IMR-90 (cell line): Measurements from ENCODE around the gene MCL1. TPM values are rescaled to one million over a fixed set of nuclear protein-coding genes. Genes with fewer than 3 reads are reported as not detected.
"Not testable (repeated sequence)": the region's sequence is repeated elsewhere in the genome, so short reads cannot be mapped to it uniquely, and the experiment has no call there.

Source experiments
- ATAC-seq: fragments of 200-7000 bp; cut with Tn5 transposase; 2 replicates; pipeline ENCODE4 v1.9.1; 2020; ENCODE audit warnings: low read depth, mild to moderate bottlenecking, moderate library complexity
- BruUV-seq: library from RNA; stranded (reverse); fragments of 400-500 nt; replicated peaks from 2 replicates; lab custom pipeline; 2021; lab: Mats Ljungman, UMichigan
- CTCF ChIA-PET: fragments of 300-600 bp; formaldehyde crosslinking; extraction: SDS; loops from one replicate; lab custom pipeline; 2021; ENCODE audit warnings: antibody characterized with exemption; lab: Yijun Ruan, JAX
- POLR2A ChIA-PET: fragments of 300-600 bp; sonication (Branson Sonifier 250); formaldehyde crosslinking; loops from one replicate; lab custom pipeline; 2022; ENCODE audit warnings: antibody characterized with exemption; ENCODE audit not compliant: unreplicated experiment; lab: Charles Lee
- DNase-seq: peaks from one replicate; pipeline ENCODE4 v3.0.0; 2013
- H2AFZ ChIP-seq: replicated peaks from 2 replicates; pipeline ENCODE3; 2013; ENCODE audit warnings: low read length, mild to moderate bottlenecking; ENCODE audit not compliant: poor library complexity
- H2AK5ac ChIP-seq: 2 replicates; pipeline ENCODE4 v1.6.1; 2013; ENCODE audit warnings: low read depth, low read length, inconsistent platforms
- H2AK9ac ChIP-seq: replicated peaks from 2 replicates; pipeline ENCODE3; 2013; ENCODE audit warnings: mild to moderate bottlenecking, low read depth, low read length, moderate library complexity; ENCODE audit not compliant: poor library complexity
- H2BK120ac ChIP-seq: 2 replicates; pipeline ENCODE4 v1.6.1; 2013; ENCODE audit warnings: low read depth, low read length, inconsistent platforms
- H2BK15ac ChIP-seq: 3 replicates; pipeline ENCODE4 v1.6.1; 2013; ENCODE audit warnings: low read depth, low read length, inconsistent platforms
- H2BK20ac ChIP-seq: 2 replicates; pipeline ENCODE4 v1.6.1; 2013; ENCODE audit warnings: low read depth, mild to moderate bottlenecking, inconsistent platforms, low read length, moderate library complexity
- H2BK5ac ChIP-seq: 2 replicates; pipeline ENCODE4 v1.6.1; 2013; ENCODE audit warnings: mild to moderate bottlenecking, low read depth, low read length, inconsistent platforms; ENCODE audit not compliant: poor library complexity, severe bottlenecking
- H3K14ac ChIP-seq: replicated peaks from 2 replicates; pipeline ENCODE4 v1.6.1; 2013; ENCODE audit warnings: low read depth, low read length, inconsistent platforms
- H3K18ac ChIP-seq: 2 replicates; pipeline ENCODE4 v1.6.1; 2013; ENCODE audit warnings: low read depth, low read length, control low read depth
- H3K23ac ChIP-seq: 2 replicates; pipeline ENCODE4 v1.6.1; 2013; ENCODE audit warnings: low read depth, low read length, inconsistent platforms
- H3K27ac ChIP-seq: 2 replicates; pipeline ENCODE4 v1.5.1; 2013; ENCODE audit warnings: mild to moderate bottlenecking, control low read depth, low read length; ENCODE audit not compliant: insufficient read depth
- H3K27me3 ChIP-seq: 2 replicates; pipeline ENCODE4 v1.6.1; 2013; ENCODE audit warnings: low read length; ENCODE audit not compliant: control insufficient read depth, insufficient read depth
- H3K36me3 ChIP-seq: 2 replicates; pipeline ENCODE4 v1.6.1; 2013; ENCODE audit warnings: low read length, mixed read lengths; ENCODE audit not compliant: control insufficient read depth, insufficient read depth
- H3K4ac ChIP-seq: 2 replicates; pipeline ENCODE4 v1.6.1; 2013; ENCODE audit warnings: low read depth, low read length, inconsistent platforms
- H3K4me1 ChIP-seq: 2 replicates; pipeline ENCODE4 v1.6.1; 2013; ENCODE audit warnings: low read length, mixed read lengths; ENCODE audit not compliant: control insufficient read depth, insufficient read depth
- H3K4me2 ChIP-seq: 2 replicates; pipeline ENCODE4 v1.6.1; 2013; ENCODE audit warnings: low read depth, mild to moderate bottlenecking, control low read depth, low read length, moderate library complexity
- H3K4me3 ChIP-seq: 2 replicates; pipeline ENCODE4 v1.5.1; 2013; ENCODE audit warnings: low read depth, mild to moderate bottlenecking, control low read depth, low read length, moderate library complexity; ENCODE audit not compliant: insufficient read depth
- H3K56ac ChIP-seq: 2 replicates; pipeline ENCODE4 v1.6.1; 2013; ENCODE audit warnings: low read length, inconsistent platforms; ENCODE audit not compliant: insufficient read depth; ENCODE audit errors: extremely low read depth
- H3K79me1 ChIP-seq, 2 experiments: 2 replicates each; pipeline ENCODE4 v1.6.1; 2013; ENCODE audit warnings: low read length in 2 of 2, inconsistent platforms in 1 of 2, low read depth in 1 of 2
- H3K9ac ChIP-seq: 2 replicates; pipeline ENCODE4 v1.6.1; 2013; ENCODE audit warnings: low read depth, low read length, control low read depth
- H3K9me1 ChIP-seq: 2 replicates; pipeline ENCODE4 v1.6.1; 2013; ENCODE audit warnings: low read length, inconsistent platforms; ENCODE audit not compliant: insufficient read depth
- H3K9me3 ChIP-seq: 2 replicates; pipeline ENCODE4 v1.6.1; 2013; ENCODE audit warnings: low read length; ENCODE audit not compliant: control insufficient read depth, insufficient read depth
- H4K20me1 ChIP-seq: 2 replicates; pipeline ENCODE4 v1.6.1; 2013; ENCODE audit warnings: low read length, inconsistent platforms; ENCODE audit not compliant: insufficient read depth
- H4K5ac ChIP-seq: 2 replicates; pipeline ENCODE4 v1.6.1; 2013; ENCODE audit warnings: mild to moderate bottlenecking, low read depth, low read length, control low read depth
- H4K8ac ChIP-seq, 2 experiments: 2 replicates each; pipeline ENCODE4 v1.6.1; 2013; ENCODE audit warnings: low read depth in 2 of 2, low read length in 2 of 2, control low read depth in 1 of 2, inconsistent platforms in 1 of 2
- H4K91ac ChIP-seq: 2 replicates; pipeline ENCODE4 v1.6.1; 2013; ENCODE audit warnings: low read depth, low read length, inconsistent platforms; ENCODE audit not compliant: insufficient read depth
- WGBS, 2 experiments: methylation state at CpG; one replicate each; pipeline versions ENCODE4 v1.1.5 to v1.1.7; 2013; ENCODE audit warnings: missing lambda C conversion rate in 2 of 2; ENCODE audit not compliant: insufficient read length in 1 of 2; ENCODE audit errors: extremely low coverage in 2 of 2; 5-methylcytosine and 5-hydroxymethylcytosine counted together
- dilution Hi-C: fragments of 300-500 bp; cut with HindIII; formaldehyde crosslinking; loops from one replicate; pipeline ENCODE4 v1.14.3; 2018; ENCODE audit warnings: low sequenced_read_pairs; ENCODE audit not compliant: unreplicated experiment
- in situ Hi-C: fragments of 300-500 bp; cut with MboI; formaldehyde crosslinking; loops from 3 replicates; pipeline ENCODE4 v1.14.3; 2019; ENCODE audit warnings: low sequenced_read_pairs, inconsistent platforms, mixed read lengths
- intact Hi-C: fragments of 100-400 bp; cut with micrococcal nuclease; formaldehyde crosslinking; loops from 2 replicates; pipeline ENCODE4 v1.10.0; 2022
- polyA plus RNA-seq, 3 experiments: library from polyadenylated mRNA; depleted of rRNA; stranded (reverse); fragments of >200 nt; gene quantifications; 2 replicates each; pipeline ENCODE4 v1.2.3, GENCODE V29; 2012; ENCODE audit warnings: low replicate concordance in 1 of 3
- total RNA-seq: library from RNA; depleted of rRNA; stranded (reverse); fragments of >200 nt; gene quantifications from 2 replicates; pipeline ENCODE4 v1.2.3, GENCODE V29; 2012

The MCL1 gene
- total and polyA plus RNA-seq, 2 of the 4 experiments (the other 2 are of a cell fraction): 79.5 to 142 TPM

GRCh38 chr1:150624546-150624945, 45.1 kb upstream of the MCL1 start:
- H3K4me2 ChIP-seq, H3K14ac ChIP-seq, H3K18ac ChIP-seq, H4K91ac ChIP-seq, H3K4ac ChIP-seq, in situ Hi-C loops, H2AK9ac ChIP-seq, H2BK120ac ChIP-seq, H3K9ac ChIP-seq, H2BK5ac ChIP-seq, H3K9me3 ChIP-seq, intact Hi-C loops, H4K20me1 ChIP-seq, ATAC-seq, BruUV-seq, H2BK15ac ChIP-seq, H4K5ac ChIP-seq, H3K23ac ChIP-seq, H2AFZ ChIP-seq, H3K4me3 ChIP-seq, H3K9me1 ChIP-seq, DNase-seq, H3K27me3 ChIP-seq, H3K56ac ChIP-seq, H3K27ac ChIP-seq, dilution Hi-C loops, POLR2A ChIA-PET, H2AK5ac ChIP-seq, H2BK20ac ChIP-seq, H4K8ac ChIP-seq: not testable (repeated sequence)
- H3K36me3 ChIP-seq: peaks cover 23% of the 10 kb centered on the region
- H3K79me1 ChIP-seq: peaks cover 23 to 56% of the 10 kb centered on the region in 2 experiments
- CTCF ChIA-PET: interaction anchor here (0.7 kb wide), 1 partner anchor 188 kb away, joined by 6 read pairs; no protein-coding TSS in a partner anchor
- H3K4me1 ChIP-seq: peaks cover 10% of the 10 kb centered on the region
- no CpG with 5 or more reads among the region's 1 CpG for WGBS, 2 experiments

- H3K9me1 ChIP-seq, H4K8ac ChIP-seq, in situ Hi-C loops, H3K9ac ChIP-seq, intact Hi-C loops, H3K27me3 ChIP-seq, H3K4me3 ChIP-seq, BruUV-seq, DNase-seq, H4K20me1 ChIP-seq, H3K9me3 ChIP-seq, H3K56ac ChIP-seq, H2BK15ac ChIP-seq, H2AK9ac ChIP-seq, H3K4me2 ChIP-seq, ATAC-seq, H4K91ac ChIP-seq, H2BK5ac ChIP-seq, dilution Hi-C loops, H3K27ac ChIP-seq, H4K5ac ChIP-seq, H2AFZ ChIP-seq, POLR2A ChIA-PET, H3K4ac ChIP-seq, H3K14ac ChIP-seq, H3K23ac ChIP-seq, H2AK5ac ChIP-seq, H2BK20ac ChIP-seq, H3K18ac ChIP-seq, H2BK120ac ChIP-seq: not testable (repeated sequence)
- peaks cover 23 to 56% of the 10 kb centered on the region in 2 experiments for H3K79me1 ChIP-seq
- H3K4me1 ChIP-seq: peaks cover 10% of the 10 kb centered on the region
- WGBS, 2 experiments: no CpG with 5 or more reads among the region's 1 CpG
- CTCF ChIA-PET: interaction anchor here (0.7 kb wide), 1 partner anchor 188 kb away, joined by 6 read pairs; no protein-coding TSS in a partner anchor
- H3K36me3 ChIP-seq: peaks cover 23% of the 10 kb centered on the region
Measured at GRCh38 chr1:150624134-150624533, 44.7 kb upstream of the MCL1 start.
